Tongue (tissue), 2 donors: ENCODE data around the gene SPAG9. TPM values are rescaled to one million over a fixed set of nuclear protein-coding genes. Genes with fewer than 3 reads are reported as not detected.

Experiments
- DNase-seq: peaks from one replicate; pipeline ENCODE4 v3.0.0-alpha.2; 2015
- total RNA-seq: library from RNA; depleted of rRNA; stranded (reverse); fragments of >200 nt; gene quantifications from one replicate; pipeline ENCODE4 v1.2.3, GENCODE V29; 2014

SPAG9 gene
- total RNA-seq: 153 TPM

GRCh38 chr17:51120739-51121619 lies at the start of gene SPAG9:
TSS of gene SPAG9 (minus strand) at chr17:51120868. CDS start at chr17:51120656, 212 bp downstream.
- DNase-seq: peak; percentile 99

DNA sequence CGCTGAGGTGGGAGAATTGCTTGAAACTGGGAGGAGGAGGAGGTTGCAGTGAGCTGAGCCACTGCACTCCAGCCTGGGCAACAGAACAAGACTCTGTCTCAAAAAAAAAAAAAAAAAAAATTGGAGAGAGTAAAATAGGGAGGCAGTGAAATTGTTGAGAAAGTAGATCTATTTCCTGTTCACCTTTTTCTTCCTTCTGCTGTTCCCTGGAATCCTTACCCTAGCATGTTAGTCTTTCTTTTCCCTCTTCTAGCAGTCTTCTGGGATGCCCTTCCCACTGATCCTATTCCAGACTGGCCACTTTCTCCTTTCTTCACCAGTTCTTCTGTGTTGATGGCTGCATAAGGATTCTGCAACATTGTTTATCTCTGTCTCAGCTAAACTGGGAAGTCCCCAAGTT lies 48.7 kb upstream of the SPAG9 start:
- no peak for DNase-seq

- DNase-seq: peak; percentile 63
Observed at GRCh38 chr17:51166987-51167931, 46.6 kb upstream of the SPAG9 start.

- peak; percentile 94 for DNase-seq
Observed at GRCh38 chr17:51166198-51166986, 45.7 kb upstream of the SPAG9 start, which contains the start of gene NME2. TSS of gene NME2 (plus strand) at chr17:51166411. CDS start at chr17:51166831, 420 bp downstream.

DNA sequence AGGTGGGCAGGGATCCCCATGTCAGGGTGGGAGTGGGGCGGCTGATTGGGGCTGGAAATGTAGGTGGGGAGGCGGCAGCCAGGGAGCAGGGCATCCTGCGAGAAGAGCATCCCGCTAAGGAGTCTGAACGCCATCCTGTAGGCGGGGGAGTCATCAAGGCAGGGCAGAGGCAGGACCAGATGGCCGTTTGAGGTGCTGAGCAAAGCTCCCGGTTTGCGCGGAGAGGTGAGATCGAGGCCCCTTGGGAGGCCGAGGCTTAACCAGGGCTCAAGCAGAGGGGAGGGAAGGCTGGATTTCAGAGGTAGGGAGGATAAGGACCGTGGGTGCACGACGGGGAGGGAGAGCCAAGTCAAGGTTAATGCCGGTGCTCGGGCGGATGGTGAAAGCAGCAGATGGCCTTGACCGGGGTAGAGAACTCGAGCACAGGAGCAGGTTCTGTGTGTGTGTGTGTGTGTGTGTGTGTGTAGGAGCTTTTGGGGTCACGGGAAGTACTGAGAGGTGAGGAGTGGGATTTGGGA lies 45.1 kb upstream of the SPAG9 start:
- no peak for DNase-seq

GRCh38 chr17:51164911-51165679 lies 44.4 kb upstream of the SPAG9 start:
- no peak for DNase-seq

GRCh38 chr17:51161541-51161940 lies 40.9 kb upstream of the SPAG9 start:
- no peak for DNase-seq

DNA sequence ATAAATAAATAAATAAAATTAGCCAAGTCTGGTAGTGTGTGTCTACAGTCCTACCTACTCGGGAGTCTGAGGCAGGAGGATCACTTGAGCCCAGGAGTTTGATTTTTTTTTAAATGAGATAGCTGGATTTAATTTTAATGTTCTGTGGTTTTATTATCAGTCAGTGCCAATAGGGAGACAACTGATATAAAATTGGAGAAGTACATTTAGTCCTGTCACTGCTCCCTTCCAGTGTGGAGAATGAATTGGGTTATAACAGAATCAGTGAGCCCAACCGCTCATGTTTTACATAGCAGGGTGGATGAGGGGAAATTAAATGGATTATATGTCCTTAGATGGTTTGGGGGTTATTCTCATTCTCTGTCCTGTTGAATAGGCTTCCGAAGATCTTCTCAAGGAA lies 38.9 kb upstream of the SPAG9 start:
- no peak for DNase-seq

DNA sequence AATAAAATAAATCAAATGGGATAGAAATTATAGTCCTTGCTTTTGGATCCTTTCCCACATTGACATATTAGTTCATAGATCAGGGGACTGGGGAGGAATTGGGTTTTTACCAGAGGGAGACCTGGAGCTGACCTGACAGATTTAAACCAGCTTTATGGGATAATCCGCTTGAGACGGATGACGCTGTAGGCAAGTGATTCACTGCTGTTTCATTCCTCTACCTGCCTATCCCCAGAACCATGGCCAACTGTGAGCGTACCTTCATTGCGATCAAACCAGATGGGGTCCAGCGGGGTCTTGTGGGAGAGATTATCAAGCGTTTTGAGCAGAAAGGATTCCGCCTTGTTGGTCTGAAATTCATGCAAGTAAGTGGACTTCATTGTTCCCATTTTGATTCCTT lies 34.7 kb upstream of the SPAG9 start:
- no peak for DNase-seq

GRCh38 chr17:51154176-51154575 lies 33.5 kb upstream of the SPAG9 start:
- peak; percentile 18 for DNase-seq

DNA sequence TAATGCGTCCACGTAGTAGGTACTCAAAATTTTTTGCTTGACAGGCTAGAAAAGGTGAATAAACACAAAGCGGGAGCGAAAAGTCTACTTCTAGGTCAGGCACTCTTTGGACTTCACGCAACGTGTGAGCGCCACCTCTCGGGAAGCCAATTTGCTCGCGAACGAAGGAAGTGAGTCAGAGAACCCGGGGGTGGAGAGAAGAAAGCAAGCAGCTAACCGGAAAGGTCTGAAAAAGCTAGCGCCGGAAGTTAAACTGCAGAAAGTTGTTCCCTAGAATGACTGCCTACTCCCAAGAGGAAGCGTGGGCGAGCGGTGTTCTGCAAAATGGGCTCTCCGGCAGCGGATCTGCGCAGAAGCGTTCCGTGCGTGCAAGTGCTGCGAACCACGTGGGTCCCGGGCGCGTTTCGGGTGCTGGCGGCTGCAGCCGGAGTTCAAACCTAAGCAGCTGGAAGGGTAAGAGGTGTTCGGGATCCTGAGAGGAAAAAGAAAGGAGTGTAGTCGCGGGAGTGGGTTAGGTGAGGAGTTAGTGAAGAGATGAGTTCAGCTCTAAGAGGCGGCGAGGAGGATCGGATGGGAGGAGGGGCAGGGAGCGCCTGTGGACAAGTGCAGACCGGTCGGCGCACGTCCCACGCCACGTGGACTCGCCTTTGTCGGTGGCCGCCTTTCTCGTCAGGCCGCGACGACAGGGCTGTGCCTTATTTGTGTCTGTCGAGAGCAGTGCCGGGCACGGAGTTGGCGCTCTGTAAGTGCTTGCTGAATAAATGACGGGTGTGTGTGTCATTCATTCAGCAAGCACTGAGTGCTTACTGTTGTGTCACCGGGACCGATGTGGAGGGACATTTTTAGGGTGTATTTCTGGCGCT lies 32.8 kb upstream of the SPAG9 start, which contains the start of gene NME1:
Gene NME1 (plus strand): TSS at position 350 of the 863 bp plus-strand sequence. CDS start 2,096 bp downstream, outside the sequence.
- peak; percentile 100 for DNase-seq

DNA sequence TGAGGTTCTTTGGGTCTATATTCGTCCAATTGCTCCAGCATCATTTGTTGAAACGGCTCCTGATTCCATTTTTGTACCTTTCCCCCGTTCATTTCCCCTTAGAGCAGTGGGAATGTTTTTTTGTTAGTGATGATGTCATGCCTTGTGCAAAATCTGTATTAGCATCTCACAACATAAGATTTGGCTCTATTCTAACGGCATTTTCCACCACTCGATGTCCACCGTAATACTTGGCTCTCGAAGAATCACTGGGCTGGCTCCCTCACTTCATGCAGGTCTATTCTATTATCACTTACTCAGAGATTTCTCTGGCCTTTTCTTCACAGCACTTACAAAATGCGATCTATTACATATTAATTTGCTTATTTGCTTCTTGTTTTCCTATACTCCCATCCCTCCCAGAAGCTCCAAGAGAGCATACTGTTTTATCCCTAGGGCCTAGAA lies 32.1 kb upstream of the SPAG9 start:
- no peak for DNase-seq

DNA sequence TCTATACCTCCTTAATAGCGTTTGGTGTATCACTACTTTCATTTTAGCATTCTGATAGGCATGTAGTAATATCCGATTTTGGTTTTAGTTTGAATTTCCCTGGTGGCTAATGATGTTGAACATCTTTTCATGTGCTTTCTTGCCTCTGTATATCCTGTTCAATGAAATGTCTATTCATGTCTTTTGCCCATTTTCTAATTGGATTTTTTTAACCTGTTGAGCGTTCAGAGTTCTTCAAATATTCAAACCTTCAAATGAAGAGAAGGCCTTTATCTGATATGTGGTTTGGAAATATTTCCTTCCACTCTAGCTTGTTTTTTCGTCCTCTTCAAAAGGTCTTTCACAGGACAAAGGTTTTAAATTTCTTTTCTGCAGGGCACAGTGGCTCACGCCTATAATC lies 30.3 kb upstream of the SPAG9 start:
- DNase-seq: no peak

DNA sequence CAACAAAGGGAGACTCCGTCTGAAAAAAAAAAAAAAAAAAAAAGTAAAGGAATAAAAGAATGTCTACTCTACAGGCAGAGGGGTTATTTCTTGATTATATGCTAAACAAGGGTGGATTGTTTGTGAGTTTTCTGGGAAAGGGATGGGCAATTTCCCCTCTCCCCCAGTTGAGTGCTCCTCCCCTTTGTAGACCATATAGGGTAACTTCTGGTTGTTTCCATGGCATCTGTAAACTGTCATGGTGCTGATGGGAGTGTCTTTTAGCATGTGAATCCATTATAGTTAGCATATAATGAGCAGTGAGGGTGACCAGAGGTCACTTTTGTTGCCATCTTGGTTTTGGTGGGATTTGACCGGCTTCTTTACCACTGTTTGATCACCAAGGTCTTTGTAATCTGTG lies 28.5 kb upstream of the SPAG9 start:
- no peak for DNase-seq

DNA sequence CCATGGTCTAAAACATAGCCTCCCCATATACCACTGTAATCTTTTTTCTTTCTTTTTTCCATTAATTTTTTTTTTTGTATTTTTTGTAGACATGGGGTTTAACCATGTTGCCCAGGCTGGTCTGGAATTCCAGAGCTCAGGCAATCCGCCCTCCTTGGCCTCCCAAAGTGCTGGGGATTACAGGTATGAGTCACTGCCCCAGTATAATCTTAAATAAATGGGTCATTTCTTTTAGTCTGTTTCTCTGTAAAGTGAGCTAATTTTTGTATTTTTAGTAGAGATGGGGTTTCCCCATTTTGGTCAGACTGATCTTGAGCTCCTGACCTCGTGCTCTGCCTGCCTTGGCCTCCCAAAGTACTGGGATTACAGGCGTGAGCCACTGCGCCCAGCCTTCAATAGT lies 27.0 kb upstream of the SPAG9 start:
- DNase-seq: no peak

- DNase-seq: no peak
Observed at GRCh38 chr17:51144266-51145022, 23.8 kb upstream of the SPAG9 start.

DNA sequence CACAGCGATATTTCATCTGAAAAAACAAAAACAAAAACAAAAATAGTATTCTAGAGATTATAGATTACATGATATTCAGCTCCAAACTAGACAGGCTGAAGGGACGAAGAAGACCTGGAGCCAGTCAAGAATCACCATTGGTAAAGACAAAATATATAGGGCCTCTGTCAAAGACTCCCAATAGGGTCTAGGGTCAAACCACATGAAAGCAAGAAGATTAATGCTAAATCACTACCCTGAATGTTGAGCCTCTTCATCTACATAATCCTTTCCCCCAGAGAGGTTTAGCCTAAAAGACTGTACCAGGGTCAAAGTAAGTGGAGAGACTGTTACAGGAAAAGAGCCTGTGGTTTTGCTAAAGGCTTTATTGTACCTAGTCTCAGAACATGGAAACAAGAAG lies 21.9 kb upstream of the SPAG9 start:
- DNase-seq: no peak

DNA sequence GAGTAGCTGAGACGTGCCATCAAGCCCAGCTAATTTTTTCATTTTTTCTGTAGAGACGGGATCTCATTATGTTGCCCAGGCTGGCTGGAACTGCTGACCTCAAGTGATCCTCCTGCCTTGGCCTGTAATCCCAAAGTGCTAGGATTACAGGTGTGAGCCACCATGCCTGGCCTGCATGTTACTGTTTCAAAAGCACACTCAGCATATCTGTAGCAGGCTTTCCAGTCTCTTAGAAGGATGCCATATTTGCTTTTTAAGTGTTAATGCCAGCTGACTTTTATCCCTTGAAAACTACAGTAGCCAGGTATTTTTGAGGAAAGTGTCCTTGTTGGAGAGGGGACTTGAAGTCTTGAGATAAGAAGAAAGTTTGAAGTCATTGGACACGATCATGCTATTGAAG lies 15.3 kb upstream of the SPAG9 start:
- DNase-seq: no peak

GRCh38 chr17:51133365-51133764 lies 12.7 kb upstream of the SPAG9 start:
- DNase-seq: no peak
